Measurements from ENCODE around the gene NOTCH1.

The NOTCH1 gene

GRCh38 chr9:136489731-136490130 is 56.1 kb downstream of the NOTCH1 start:
- Histone ChIP-seq H3K4ac (ENCODE audit: low read depth, low read length) (no peak overlapping the region), H3K79me2 (ENCODE audit: control insufficient read depth, insufficient read depth, low read length) (no peaks in the 10 kb centered on the region), H3K56ac (ENCODE audit: low read length) (no peak overlapping the region), H2BK5ac (ENCODE audit: low read length) (no peak overlapping the region), H3K4me2 (ENCODE audit: low read length) (no peak overlapping the region), H3K4me3 (ENCODE audit: low read length) (no peak overlapping the region), H3K27ac (ENCODE audit: low read depth, low read length) (no peak overlapping the region), H3K36me3 (ENCODE audit: control insufficient read depth, insufficient read depth, low read length) (no peaks in the 10 kb centered on the region), H4K8ac (ENCODE audit: low read depth, low read length) (no peak overlapping the region), H3K79me1 (ENCODE audit: low read length) (no peaks in the 10 kb centered on the region), H4K5ac (ENCODE audit: low read length) (no peak overlapping the region), H3K9ac (ENCODE audit: low read length) (no peak overlapping the region), H2BK15ac (replicated peaks; ENCODE audit: low read depth) (no peak overlapping the region), H3K4me1 (ENCODE audit: control insufficient read depth, low read depth, low read length) (no peaks in the 10 kb centered on the region), H3K18ac (ENCODE audit: low read length) (no peak overlapping the region), H3K23ac (ENCODE audit: low read length) (no peak overlapping the region), H2AK5ac (ENCODE audit: low read length) (no peak overlapping the region), H3K27me3 (ENCODE audit: insufficient read depth, low read length, poor library complexity) (no peaks in the 10 kb centered on the region), H2BK120ac (ENCODE audit: low read depth, low read length) (no peak overlapping the region)
- DNase-seq: no peak
- no CpG with 5 or more reads among the region's 17 CpGs for WGBS (ENCODE audit: extremely low coverage, insufficient coverage, low lambda C conversion rate)

- H3K56ac ChIP-seq (ENCODE audit: low read length): no peak overlapping the region
- H3K4me3 ChIP-seq (ENCODE audit: low read length): no peak overlapping the region
- no peak overlapping the region for H2BK120ac ChIP-seq (ENCODE audit: low read depth, low read length)
- H4K5ac ChIP-seq (ENCODE audit: low read length): no peak overlapping the region
- no peak overlapping the region for H3K4ac ChIP-seq (ENCODE audit: low read depth, low read length)
- no peak overlapping the region for H2AK5ac ChIP-seq (ENCODE audit: low read length)
- H3K4me1 ChIP-seq (ENCODE audit: control insufficient read depth, low read depth, low read length): no peaks in the 10 kb centered on the region
- no peaks in the 10 kb centered on the region for H3K36me3 ChIP-seq (ENCODE audit: control insufficient read depth, insufficient read depth, low read length)
- no peak overlapping the region for H3K18ac ChIP-seq (ENCODE audit: low read length)
- H2BK15ac ChIP-seq (replicated peaks; ENCODE audit: low read depth): no peak overlapping the region
- no peaks in the 10 kb centered on the region for H3K79me1 ChIP-seq (ENCODE audit: low read length)
- H3K9ac ChIP-seq (ENCODE audit: low read length): no peak overlapping the region
- H2BK5ac ChIP-seq (ENCODE audit: low read length): no peak overlapping the region
- no peaks in the 10 kb centered on the region for H3K27me3 ChIP-seq (ENCODE audit: insufficient read depth, low read length, poor library complexity)
- H3K27ac ChIP-seq (ENCODE audit: low read depth, low read length): no peak overlapping the region
- no peaks in the 10 kb centered on the region for H3K79me2 ChIP-seq (ENCODE audit: control insufficient read depth, insufficient read depth, low read length)
- H3K4me2 ChIP-seq (ENCODE audit: low read length): no peak overlapping the region
- DNase-seq: peak; percentile 57
- H3K23ac ChIP-seq (ENCODE audit: low read length): no peak overlapping the region
- no peak overlapping the region for H4K8ac ChIP-seq (ENCODE audit: low read depth, low read length)
- whole genome bisulfite sequencing (ENCODE audit: extremely low coverage, insufficient coverage, low lambda C conversion rate): no CpG with 5 or more reads among the region's 22 CpGs
Observed at GRCh38 chr9:136488247-136489214, 57.3 kb downstream of the NOTCH1 start.

DNA sequence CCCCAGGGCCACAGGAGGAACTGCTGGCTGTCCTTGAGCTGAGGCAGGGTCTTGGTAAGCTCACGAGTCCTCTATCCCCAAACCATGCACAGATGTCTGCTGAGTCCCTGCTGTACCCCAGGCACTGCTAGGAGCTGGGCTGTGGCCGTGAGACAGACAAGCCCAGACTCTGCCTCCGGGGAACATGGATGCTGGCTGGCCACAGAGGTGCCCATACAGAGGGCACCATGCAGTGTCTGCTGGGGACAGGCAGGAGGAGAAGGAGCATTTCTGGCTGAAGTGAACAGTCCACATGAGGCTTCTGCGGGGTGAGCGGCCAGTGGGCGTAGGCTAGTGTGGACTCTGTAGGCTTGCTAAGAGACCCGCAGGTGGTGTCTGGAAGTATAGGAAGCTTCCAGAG is 58.2 kb downstream of the NOTCH1 start:
- Histone ChIP-seq H3K36me3 (ENCODE audit: control insufficient read depth, insufficient read depth, low read length) (no peaks in the 10 kb centered on the region), H3K9ac (ENCODE audit: low read length) (no peak overlapping the region), H2BK120ac (ENCODE audit: low read depth, low read length) (no peak overlapping the region), H3K23ac (ENCODE audit: low read length) (no peak overlapping the region), H3K4ac (ENCODE audit: low read depth, low read length) (no peak overlapping the region), H3K4me3 (ENCODE audit: low read length) (no peak overlapping the region), H3K27me3 (ENCODE audit: insufficient read depth, low read length, poor library complexity) (no peaks in the 10 kb centered on the region), H2AK5ac (ENCODE audit: low read length) (no peak overlapping the region), H3K4me1 (ENCODE audit: control insufficient read depth, low read depth, low read length) (no peaks in the 10 kb centered on the region), H3K18ac (ENCODE audit: low read length) (no peak overlapping the region), H3K79me2 (ENCODE audit: control insufficient read depth, insufficient read depth, low read length) (peaks cover under 1% of the 10 kb centered on the region), H3K4me2 (ENCODE audit: low read length) (no peak overlapping the region), H4K8ac (ENCODE audit: low read depth, low read length) (no peak overlapping the region), H2BK5ac (ENCODE audit: low read length) (no peak overlapping the region), H2BK15ac (replicated peaks; ENCODE audit: low read depth) (no peak overlapping the region), H3K56ac (ENCODE audit: low read length) (no peak overlapping the region), H3K79me1 (ENCODE audit: low read length) (no peaks in the 10 kb centered on the region), H3K27ac (ENCODE audit: low read depth, low read length) (no peak overlapping the region), H4K5ac (ENCODE audit: low read length) (no peak overlapping the region)
- WGBS (ENCODE audit: extremely low coverage, insufficient coverage, low lambda C conversion rate): no CpG with 5 or more reads among the region's 7 CpGs
- DNase-seq: no peak

DNA sequence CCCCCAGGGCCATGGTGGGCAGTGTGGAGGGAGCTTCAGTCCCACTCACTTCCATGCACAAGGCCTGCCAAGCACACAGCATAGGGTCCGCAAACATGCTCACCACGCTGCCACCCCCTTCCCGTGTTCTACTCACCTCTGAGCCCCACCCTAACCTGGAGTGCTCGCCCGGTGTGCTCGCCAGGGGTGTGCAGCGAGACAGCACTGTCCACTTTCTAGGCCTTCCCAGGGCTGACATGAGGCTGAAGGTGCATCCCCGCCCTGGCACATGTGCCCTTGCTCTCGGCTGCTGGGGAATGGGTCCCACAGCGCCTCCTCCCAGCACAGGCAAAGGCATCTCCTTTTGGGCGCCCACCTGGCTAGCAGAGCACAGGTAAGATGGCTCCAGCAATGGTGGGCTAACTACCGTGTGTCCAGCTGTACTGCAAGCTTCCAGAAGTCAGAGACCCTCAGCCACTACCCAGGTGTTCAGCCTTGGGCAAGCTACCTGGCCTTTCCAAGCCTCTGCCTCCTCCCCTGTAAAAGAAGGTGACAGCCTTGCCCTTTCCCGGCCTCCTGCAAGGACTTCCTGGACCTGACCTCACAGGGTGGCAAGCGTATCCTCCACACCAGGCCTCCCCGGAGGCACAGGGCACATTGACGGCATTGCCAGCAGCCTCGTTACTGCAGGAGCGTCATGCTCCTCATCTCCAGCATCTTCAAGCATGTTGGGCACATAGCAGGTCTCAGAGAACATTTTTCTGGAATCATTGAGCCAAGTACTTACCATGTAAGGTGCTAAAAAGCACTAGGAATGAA is 58.8 kb downstream of the NOTCH1 start:
- no CpG with 5 or more reads among the region's 18 CpGs for WGBS (ENCODE audit: extremely low coverage, insufficient coverage, low lambda C conversion rate)
- no peak overlapping the region for H4K8ac ChIP-seq (ENCODE audit: low read depth, low read length)

DNA sequence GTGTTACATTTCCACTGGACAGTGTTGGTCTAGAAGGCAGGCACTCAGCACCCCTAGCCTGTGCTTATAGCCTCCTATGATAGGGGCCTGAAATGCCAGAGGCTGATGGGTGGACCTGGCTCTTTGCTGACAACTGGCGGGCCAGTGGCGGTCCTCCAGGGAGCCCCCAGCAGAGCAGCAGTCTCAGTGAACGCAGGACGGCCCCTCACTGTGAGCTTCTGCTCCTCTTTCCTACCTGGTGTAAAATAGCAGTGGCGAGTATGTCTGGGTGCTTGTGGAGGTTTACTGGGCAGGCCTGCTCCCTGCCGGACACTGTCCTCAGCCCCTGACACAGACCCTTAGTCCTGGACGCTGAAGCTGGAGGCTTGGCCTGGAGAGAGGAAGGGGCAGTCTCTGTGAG is 59.7 kb downstream of the NOTCH1 start:
- Histone ChIP-seq H3K4ac (ENCODE audit: low read depth, low read length) (no peak overlapping the region), H3K79me2 (ENCODE audit: control insufficient read depth, insufficient read depth, low read length) (peaks cover 16% of the 10 kb centered on the region), H2BK5ac (ENCODE audit: low read length) (no peak overlapping the region), H3K27ac (ENCODE audit: low read depth, low read length) (no peak overlapping the region), H3K56ac (ENCODE audit: low read length) (no peak overlapping the region), H3K9ac (ENCODE audit: low read length) (no peak overlapping the region), H3K23ac (ENCODE audit: low read length) (no peak overlapping the region), H4K8ac (ENCODE audit: low read depth, low read length) (no peak overlapping the region), H2BK15ac (replicated peaks; ENCODE audit: low read depth) (no peak overlapping the region), H3K79me1 (ENCODE audit: low read length) (peaks cover 2% of the 10 kb centered on the region), H3K18ac (ENCODE audit: low read length) (no peak overlapping the region), H4K5ac (ENCODE audit: low read length) (no peak overlapping the region), H3K4me1 (ENCODE audit: control insufficient read depth, low read depth, low read length) (peaks cover 2% of the 10 kb centered on the region), H3K4me2 (ENCODE audit: low read length) (no peak overlapping the region), H2BK120ac (ENCODE audit: low read depth, low read length) (no peak overlapping the region), H3K36me3 (ENCODE audit: control insufficient read depth, insufficient read depth, low read length) (no peaks in the 10 kb centered on the region), H2AK5ac (ENCODE audit: low read length) (no peak overlapping the region), H3K4me3 (ENCODE audit: low read length) (no peak overlapping the region), H3K27me3 (ENCODE audit: insufficient read depth, low read length, poor library complexity) (no peaks in the 10 kb centered on the region)
- WGBS (ENCODE audit: extremely low coverage, insufficient coverage, low lambda C conversion rate): no CpG with 5 or more reads among the region's 7 CpGs
- no peak for DNase-seq

More for the DNA sequence above, 58.8 kb downstream of the NOTCH1 start:
- Histone ChIP-seq H3K4me3 (ENCODE audit: low read length) (no peak overlapping the region), H3K79me2 (ENCODE audit: control insufficient read depth, insufficient read depth, low read length) (peaks cover 7% of the 10 kb centered on the region), H3K9ac (ENCODE audit: low read length) (no peak overlapping the region), H3K18ac (ENCODE audit: low read length) (no peak overlapping the region), H3K36me3 (ENCODE audit: control insufficient read depth, insufficient read depth, low read length) (no peaks in the 10 kb centered on the region), H2BK15ac (replicated peaks; ENCODE audit: low read depth) (no peak overlapping the region), H2AK5ac (ENCODE audit: low read length) (no peak overlapping the region), H3K27me3 (ENCODE audit: insufficient read depth, low read length, poor library complexity) (no peaks in the 10 kb centered on the region), H3K79me1 (ENCODE audit: low read length) (no peaks in the 10 kb centered on the region), H3K4me1 (ENCODE audit: control insufficient read depth, low read depth, low read length) (no peaks in the 10 kb centered on the region), H3K4ac (ENCODE audit: low read depth, low read length) (no peak overlapping the region), H4K5ac (ENCODE audit: low read length) (no peak overlapping the region), H3K4me2 (ENCODE audit: low read length) (no peak overlapping the region), H3K23ac (ENCODE audit: low read length) (no peak overlapping the region), H2BK120ac (ENCODE audit: low read depth, low read length) (no peak overlapping the region), H3K27ac (ENCODE audit: low read depth, low read length) (no peak overlapping the region), H2BK5ac (ENCODE audit: low read length) (no peak overlapping the region), H3K56ac (ENCODE audit: low read length) (no peak overlapping the region)
- DNase-seq: no peak

Measured in mesendoderm (in vitro differentiated cells).